ENCODE results near the gene EPHB2.
"Not testable (repeated sequence)": the region's sequence is repeated elsewhere in the genome, so short reads cannot be mapped to it uniquely, and the experiment has no call there.

The EPHB2 gene

GRCh38 chr1:22930240-22930912 lies 219.7 kb downstream of the EPHB2 start:
- peak; percentile 73 for DNase-seq (ENCODE audit: low read depth)

GRCh38 chr1:22932803-22933470 lies 222.3 kb downstream of the EPHB2 start:
- H3K27me3 ChIP-seq (replicated peaks; ENCODE audit: control insufficient read depth, insufficient read depth, low read length) = peaks cover 28% of the 10 kb centered on the region
- no peak for DNase-seq (ENCODE audit: low read depth)
- H3K4me3 ChIP-seq (ENCODE audit: low read length) = no peak overlapping the region
- no peaks in the 10 kb centered on the region for H3K4me1 ChIP-seq (ENCODE audit: control insufficient read depth, insufficient read depth, low read length)
- peaks cover 19% of the 10 kb centered on the region for H3K9me3 ChIP-seq (ENCODE audit: control insufficient read depth, low read length)
- no peaks in the 10 kb centered on the region for H3K36me3 ChIP-seq (ENCODE audit: control insufficient read depth, insufficient read depth, low read length, severe bottlenecking)
- no peak overlapping the region for H3K9ac ChIP-seq (ENCODE audit: low read length)

More at GRCh38 chr1:22930240-22930912, 219.7 kb downstream of the EPHB2 start:
- no peak overlapping the region for H3K9ac ChIP-seq (ENCODE audit: low read length)
- no peaks in the 10 kb centered on the region for H3K4me1 ChIP-seq (ENCODE audit: control insufficient read depth, insufficient read depth, low read length)
- no peaks in the 10 kb centered on the region for H3K36me3 ChIP-seq (ENCODE audit: control insufficient read depth, insufficient read depth, low read length, severe bottlenecking)
- H3K27me3 ChIP-seq (replicated peaks; ENCODE audit: control insufficient read depth, insufficient read depth, low read length) = peaks cover 35% of the 10 kb centered on the region
- H3K4me3 ChIP-seq (ENCODE audit: low read length) = no peak overlapping the region
- peaks cover 11% of the 10 kb centered on the region for H3K9me3 ChIP-seq (ENCODE audit: control insufficient read depth, low read length)

- DNase-seq (ENCODE audit: low read depth) = no peak
- Histone ChIP-seq H3K4me1 (ENCODE audit: control insufficient read depth, insufficient read depth, low read length) (no peaks in the 10 kb centered on the region), H3K36me3 (ENCODE audit: control insufficient read depth, insufficient read depth, low read length, severe bottlenecking) (no peaks in the 10 kb centered on the region), H3K9me3 (ENCODE audit: control insufficient read depth, low read length) (peaks cover 28% of the 10 kb centered on the region), H3K4me3 (ENCODE audit: low read length) (no peak overlapping the region), H3K27me3 (replicated peaks; ENCODE audit: control insufficient read depth, insufficient read depth, low read length) (peaks cover 19% of the 10 kb centered on the region), H3K9ac (ENCODE audit: low read length) (no peak overlapping the region)
Measured at GRCh38 chr1:22935433-22935832, 224.8 kb downstream of the EPHB2 start.

GRCh38 chr1:22936681-22937080 lies 226.0 kb downstream of the EPHB2 start:
- H3K4me1 ChIP-seq (ENCODE audit: control insufficient read depth, insufficient read depth, low read length) = no peaks in the 10 kb centered on the region
- H3K9me3 ChIP-seq (ENCODE audit: control insufficient read depth, low read length) = peaks cover 40% of the 10 kb centered on the region
- DNase-seq (ENCODE audit: low read depth) = no peak
- H3K9ac ChIP-seq (ENCODE audit: low read length) = no peak overlapping the region
- H3K27me3 ChIP-seq (replicated peaks; ENCODE audit: control insufficient read depth, insufficient read depth, low read length) = peaks cover 19% of the 10 kb centered on the region
- H3K4me3 ChIP-seq (ENCODE audit: low read length) = no peak overlapping the region
- no peaks in the 10 kb centered on the region for H3K36me3 ChIP-seq (ENCODE audit: control insufficient read depth, insufficient read depth, low read length, severe bottlenecking)

GRCh38 chr1:22941257-22941656 lies 230.6 kb downstream of the EPHB2 start:
- no peak overlapping the region for H3K9ac ChIP-seq (ENCODE audit: low read length)
- peaks cover 22% of the 10 kb centered on the region for H3K9me3 ChIP-seq (ENCODE audit: control insufficient read depth, low read length)
- no peaks in the 10 kb centered on the region for H3K4me1 ChIP-seq (ENCODE audit: control insufficient read depth, insufficient read depth, low read length)
- no peak for DNase-seq (ENCODE audit: low read depth)
- peaks cover 8% of the 10 kb centered on the region for H3K27me3 ChIP-seq (replicated peaks; ENCODE audit: control insufficient read depth, insufficient read depth, low read length)
- no peak overlapping the region for H3K4me3 ChIP-seq (ENCODE audit: low read length)
- H3K36me3 ChIP-seq (ENCODE audit: control insufficient read depth, insufficient read depth, low read length, severe bottlenecking) = no peaks in the 10 kb centered on the region

- Histone ChIP-seq H3K4me3 (ENCODE audit: low read length) (no peak overlapping the region), H3K9ac (ENCODE audit: low read length) (no peak overlapping the region)
Measured at GRCh38 chr1:22944346-22945055, 233.9 kb downstream of the EPHB2 start.

GRCh38 chr1:22945171-22945570 lies 234.5 kb downstream of the EPHB2 start:
- not testable (repeated sequence) for H3K4me3 ChIP-seq (ENCODE audit: low read length); H3K4me1 ChIP-seq (ENCODE audit: control insufficient read depth, insufficient read depth, low read length); H3K9ac ChIP-seq (ENCODE audit: low read length); DNase-seq (ENCODE audit: low read depth); H3K36me3 ChIP-seq (ENCODE audit: control insufficient read depth, insufficient read depth, low read length, severe bottlenecking)
- Histone ChIP-seq H3K9me3 (ENCODE audit: control insufficient read depth, low read length) (peaks cover 15% of the 10 kb centered on the region), H3K27me3 (replicated peaks; ENCODE audit: control insufficient read depth, insufficient read depth, low read length) (peaks cover 25% of the 10 kb centered on the region)

More at GRCh38 chr1:22944346-22945055, 233.9 kb downstream of the EPHB2 start:
- Histone ChIP-seq H3K27me3 (replicated peaks; ENCODE audit: control insufficient read depth, insufficient read depth, low read length) (peaks cover 25% of the 10 kb centered on the region), H3K36me3 (ENCODE audit: control insufficient read depth, insufficient read depth, low read length, severe bottlenecking) (no peaks in the 10 kb centered on the region), H3K4me1 (ENCODE audit: control insufficient read depth, insufficient read depth, low read length) (peaks cover 3% of the 10 kb centered on the region), H3K9me3 (ENCODE audit: control insufficient read depth, low read length) (peaks cover 22% of the 10 kb centered on the region)
- no peak for DNase-seq (ENCODE audit: low read depth)

- Histone ChIP-seq H3K9me3 (ENCODE audit: control insufficient read depth, low read length) (no peaks in the 10 kb centered on the region), H3K36me3 (ENCODE audit: control insufficient read depth, insufficient read depth, low read length, severe bottlenecking) (no peaks in the 10 kb centered on the region), H3K9ac (ENCODE audit: low read length) (no peak overlapping the region), H3K27me3 (replicated peaks; ENCODE audit: control insufficient read depth, insufficient read depth, low read length) (peaks cover 48% of the 10 kb centered on the region), H3K4me1 (ENCODE audit: control insufficient read depth, insufficient read depth, low read length) (peaks cover 8% of the 10 kb centered on the region), H3K4me3 (ENCODE audit: low read length) (no peak overlapping the region)
- peak; percentile 48 for DNase-seq (ENCODE audit: low read depth)
Measured at GRCh38 chr1:22949822-22950331, 239.2 kb downstream of the EPHB2 start.

GRCh38 chr1:22951796-22952195 lies 241.2 kb downstream of the EPHB2 start:
- H3K27me3 ChIP-seq (replicated peaks; ENCODE audit: control insufficient read depth, insufficient read depth, low read length) = peaks cover 58% of the 10 kb centered on the region
- no peak for DNase-seq (ENCODE audit: low read depth)
- no peak overlapping the region for H3K9ac ChIP-seq (ENCODE audit: low read length)
- H3K36me3 ChIP-seq (ENCODE audit: control insufficient read depth, insufficient read depth, low read length, severe bottlenecking) = no peaks in the 10 kb centered on the region
- H3K9me3 ChIP-seq (ENCODE audit: control insufficient read depth, low read length) = no peaks in the 10 kb centered on the region
- peaks cover 8% of the 10 kb centered on the region for H3K4me1 ChIP-seq (ENCODE audit: control insufficient read depth, insufficient read depth, low read length)
- H3K4me3 ChIP-seq (ENCODE audit: low read length) = no peak overlapping the region

GRCh38 chr1:22952694-22953056 lies 242.0 kb downstream of the EPHB2 start:
- no peak overlapping the region for H3K9ac ChIP-seq (ENCODE audit: low read length)
- peaks cover 53% of the 10 kb centered on the region for H3K27me3 ChIP-seq (replicated peaks; ENCODE audit: control insufficient read depth, insufficient read depth, low read length)
- DNase-seq (ENCODE audit: low read depth) = no peak
- H3K4me3 ChIP-seq (ENCODE audit: low read length) = no peak overlapping the region
- peaks cover 8% of the 10 kb centered on the region for H3K4me1 ChIP-seq (ENCODE audit: control insufficient read depth, insufficient read depth, low read length)
- H3K36me3 ChIP-seq (ENCODE audit: control insufficient read depth, insufficient read depth, low read length, severe bottlenecking) = no peaks in the 10 kb centered on the region
- H3K9me3 ChIP-seq (ENCODE audit: control insufficient read depth, low read length) = no peaks in the 10 kb centered on the region

- Histone ChIP-seq H3K9ac (ENCODE audit: low read length) (no peak overlapping the region), H3K27me3 (replicated peaks; ENCODE audit: control insufficient read depth, insufficient read depth, low read length) (peaks cover 48% of the 10 kb centered on the region), H3K4me3 (ENCODE audit: low read length) (no peak overlapping the region), H3K36me3 (ENCODE audit: control insufficient read depth, insufficient read depth, low read length, severe bottlenecking) (no peaks in the 10 kb centered on the region), H3K9me3 (ENCODE audit: control insufficient read depth, low read length) (no peaks in the 10 kb centered on the region), H3K4me1 (ENCODE audit: control insufficient read depth, insufficient read depth, low read length) (peaks cover 8% of the 10 kb centered on the region)
- no peak for DNase-seq (ENCODE audit: low read depth)
Measured at GRCh38 chr1:22953057-22953739, 242.6 kb downstream of the EPHB2 start.
